HepG2 (cell line): ENCODE results near the gene TPI1. TPM values are rescaled to one million over a fixed set of nuclear protein-coding genes. Genes with fewer than 3 reads are reported as not detected.

Experiments
- CCAR2 ChIP-seq: fragments of 200-400 bp; formaldehyde crosslinking; optimal IDR thresholded peaks from 2 replicates; pipeline ENCODE3; 2018; ENCODE audit warnings: low read depth, mild to moderate bottlenecking, low read length, moderate library complexity
- CEBPB ChIP-seq: IDR thresholded peaks from 2 replicates; pipeline ENCODE4 v1.6.1; 2011; ENCODE audit warnings: low read depth, low read length, improper control_type of control experiment, borderline replicate concordance
- DMAP1 ChIP-seq: IDR thresholded peaks from 2 replicates; pipeline ENCODE4 v1.6.1; 2016
- KDM2A ChIP-seq: sonication (generic); formaldehyde crosslinking; IDR thresholded peaks from 2 replicates; pipeline ENCODE4 v1.4.0; 2020; ENCODE audit warnings: low read depth, missing genetic modification reagents, borderline replicate concordance
- MXD4 ChIP-seq: IDR thresholded peaks from 2 replicates; pipeline ENCODE4 v1.6.1; 2016; ENCODE audit warnings: mild to moderate bottlenecking, missing biosample characterization, missing genetic modification reagents
- NFYB ChIP-seq: sonication (generic); formaldehyde crosslinking; IDR thresholded peaks from 2 replicates; pipeline ENCODE4 v1.4.0; 2020; ENCODE audit warnings: missing genetic modification reagents
- PTBP1 ChIP-seq: fragments of 200-400 bp; formaldehyde crosslinking; IDR thresholded peaks from 2 replicates; pipeline ENCODE4 v1.6.1; 2018; ENCODE audit warnings: low read length, low read depth; ENCODE audit not compliant: poor library complexity, severe bottlenecking
- RARG ChIP-seq: sonication (generic); formaldehyde crosslinking; IDR thresholded peaks from 2 replicates; pipeline ENCODE4 v1.4.0; 2020; ENCODE audit warnings: low read depth, mild to moderate bottlenecking, missing genetic modification reagents
- RFX3 ChIP-seq: IDR thresholded peaks from 2 replicates; pipeline ENCODE4 v1.6.1; 2016; ENCODE audit warnings: missing biosample characterization, missing genetic modification reagents
- SMAD1 ChIP-seq: sonication (generic); formaldehyde crosslinking; IDR thresholded peaks from 2 replicates; pipeline ENCODE4 v1.4.0; 2020; ENCODE audit warnings: missing genetic modification reagents, low read depth, mild to moderate bottlenecking, borderline replicate concordance
- SP1 ChIP-seq, 2 experiments: fragments of 450-650 bp in 1 of 2; sonication (generic) in 1 of 2; formaldehyde crosslinking in 1 of 2; IDR thresholded peaks; 2 replicates each; pipeline versions ENCODE4 v1.4.0 to v1.6.1; 2016 to 2020; ENCODE audit warnings: missing genetic modification reagents in 1 of 2
- THYN1 ChIP-seq: sonication (generic); formaldehyde crosslinking; IDR thresholded peaks from 2 replicates; pipeline ENCODE4 v1.8.1; 2023; ENCODE audit warnings: low read depth, mild to moderate bottlenecking, moderate library complexity, missing genetic modification reagents, borderline replicate concordance
- ZBTB7B ChIP-seq: sonication (generic); formaldehyde crosslinking; IDR thresholded peaks from 2 replicates; pipeline ENCODE4 v1.4.0; 2020; ENCODE audit warnings: missing genetic modification reagents
- ZNF292 ChIP-seq: sonication (generic); formaldehyde crosslinking; IDR thresholded peaks from 2 replicates; pipeline ENCODE4 v1.8.1; 2022; ENCODE audit warnings: mild to moderate bottlenecking, low read depth, missing genetic modification reagents, borderline replicate concordance
- ZNF530 ChIP-seq: sonication (generic); formaldehyde crosslinking; IDR thresholded peaks from 2 replicates; pipeline ENCODE4 v1.5.0; 2020; ENCODE audit warnings: low read depth, mild to moderate bottlenecking, missing genetic modification reagents
- ZNF678 ChIP-seq: sonication (generic); formaldehyde crosslinking; IDR thresholded peaks from 2 replicates; pipeline ENCODE4 v1.4.0; 2020; ENCODE audit warnings: mild to moderate bottlenecking, missing genetic modification reagents
- ZNF703 ChIP-seq: sonication (generic); formaldehyde crosslinking; IDR thresholded peaks from 2 replicates; pipeline ENCODE4 v1.5.1; 2020; ENCODE audit warnings: missing genetic modification reagents, mild to moderate bottlenecking, moderate library complexity, borderline replicate concordance
- ZNF747 ChIP-seq: sonication (generic); formaldehyde crosslinking; IDR thresholded peaks from 2 replicates; pipeline ENCODE4 v1.8.1; 2023; ENCODE audit warnings: missing genetic modification reagents, mild to moderate bottlenecking, borderline replicate concordance
- ZNF780A ChIP-seq: sonication (generic); formaldehyde crosslinking; IDR thresholded peaks from 2 replicates; pipeline ENCODE4 v1.8.0; 2022; ENCODE audit warnings: mild to moderate bottlenecking, missing genetic modification reagents, moderate library complexity
- ZNF878 ChIP-seq: sonication (generic); formaldehyde crosslinking; IDR thresholded peaks from 2 replicates; pipeline ENCODE4 v1.8.1; 2023; ENCODE audit warnings: mild to moderate bottlenecking, missing genetic modification reagents, moderate library complexity
- polyA plus RNA-seq, 8 experiments: library from polyadenylated mRNA; depleted of rRNA in 3 of 8; stranded (reverse) in 7 of 8; unstranded in 1 of 8; fragments of >200 nt; fragmentation: Illumina TruSeq in 4 of 8; extraction: Trizol in 4 of 8; gene quantifications; 2 replicates each; pipeline versions ENCODE4 v1.2.1 to v1.2.3, GENCODE V29; 2011 to 2016; ENCODE audit warnings: low read depth in 4 of 8, missing spikeins in 1 of 8, mixed read lengths in 1 of 8; ENCODE audit not compliant: insufficient read depth in 1 of 8
- total RNA-seq, 5 experiments: library from RNA; depleted of rRNA; stranded (reverse); fragments of >200 nt; fragmentation: Illumina TruSeq; extraction: Trizol; gene quantifications; 2 replicates each; pipeline ENCODE4 v1.2.3, GENCODE V29; 2016; ENCODE audit warnings: low read depth in 1 of 5
- TF ChIP-seq, protein P1 (sequence below): IDR thresholded peaks from 2 replicates; pipeline ENCODE4 v1.6.1; 2016
- TF ChIP-seq, protein P2 (sequence below), 2 experiments: sonication (generic) in 1 of 2; formaldehyde crosslinking in 1 of 2; IDR thresholded peaks; 2 replicates each; pipeline versions ENCODE4 v1.5.1 to v1.6.1; 2011 to 2020; ENCODE audit warnings: borderline replicate concordance in 1 of 2, low read depth in 1 of 2, low read length in 1 of 2, mild to moderate bottlenecking in 1 of 2, missing genetic modification reagents in 1 of 2, moderate library complexity in 1 of 2

Gene TPI1
- total and polyA plus RNA-seq, 2 of the 13 experiments (the other 11 are each of a cell fraction or from before 2014, with no cell fraction given), result 945 to 2,535 TPM

DNA sequence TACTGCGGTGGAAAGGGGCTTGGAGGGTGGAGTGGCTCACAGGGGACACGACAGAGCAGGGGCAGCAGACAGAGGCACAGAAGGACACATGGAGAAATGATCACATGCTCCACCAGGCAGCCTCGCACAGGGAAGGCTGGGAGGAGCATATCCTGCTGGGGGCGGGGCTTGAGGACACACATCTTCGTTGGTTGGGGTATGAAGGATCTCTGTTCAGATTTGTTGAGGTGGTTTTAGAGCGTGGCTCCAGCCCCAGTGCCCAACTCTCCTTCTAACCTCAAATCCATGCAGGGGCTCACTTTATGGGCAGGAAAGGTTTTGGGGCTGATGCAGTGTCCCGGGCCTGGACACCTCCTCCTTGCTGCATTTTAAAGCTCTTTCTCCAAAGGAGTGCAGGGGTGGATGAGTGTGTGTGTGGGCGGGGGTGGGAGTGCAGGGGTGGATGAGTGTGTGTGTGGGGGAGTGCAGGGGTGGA is 39.9 kb upstream of the TPI1 start (continued):
- 0 out of 2 replicates have a peak, but pooled peaks have one; percentile 41 for TF ChIP-seq SMAD1 (CRISPR knock-in tag)
- TF ChIP-seq PTBP1, result no peak
- no peak for TF ChIP-seq ZBTB7B (CRISPR knock-in tag)
- TF ChIP-seq CCAR2, result peak; percentile 29
- TF ChIP-seq ZNF780A (CRISPR knock-in tag), result no peak
- peak; percentile 17; the same call in 1 of the 2 replicates for TF ChIP-seq RFX3 (CRISPR knock-in tag)
- no peak for TF ChIP-seq SP1 (IDR thresholded peaks at IDR 0.05)
- peak; percentile 25; the same call in 1 of the 2 replicates for TF ChIP-seq SP1 (CRISPR knock-in tag; IDR thresholded peaks at IDR 0.05)
- no peak for TF ChIP-seq ZNF703 (CRISPR knock-in tag)
- no peak for TF ChIP-seq ZNF530 (CRISPR knock-in tag)
- TF ChIP-seq ZNF678 (CRISPR knock-in tag), result no peak
- TF ChIP-seq RARG (CRISPR knock-in tag), result no peak
- TF ChIP-seq KDM2A (CRISPR knock-in tag), result peak; percentile 18; the same call in 1 of the 2 replicates
- no peak for TF ChIP-seq ZNF747 (CRISPR knock-in tag)
- TF ChIP-seq CEBPB, result no peak
- no peak for TF ChIP-seq ZNF292 (CRISPR knock-in tag)
- no peak for TF ChIP-seq THYN1 (CRISPR knock-in tag)
- TF ChIP-seq, protein P1, sequence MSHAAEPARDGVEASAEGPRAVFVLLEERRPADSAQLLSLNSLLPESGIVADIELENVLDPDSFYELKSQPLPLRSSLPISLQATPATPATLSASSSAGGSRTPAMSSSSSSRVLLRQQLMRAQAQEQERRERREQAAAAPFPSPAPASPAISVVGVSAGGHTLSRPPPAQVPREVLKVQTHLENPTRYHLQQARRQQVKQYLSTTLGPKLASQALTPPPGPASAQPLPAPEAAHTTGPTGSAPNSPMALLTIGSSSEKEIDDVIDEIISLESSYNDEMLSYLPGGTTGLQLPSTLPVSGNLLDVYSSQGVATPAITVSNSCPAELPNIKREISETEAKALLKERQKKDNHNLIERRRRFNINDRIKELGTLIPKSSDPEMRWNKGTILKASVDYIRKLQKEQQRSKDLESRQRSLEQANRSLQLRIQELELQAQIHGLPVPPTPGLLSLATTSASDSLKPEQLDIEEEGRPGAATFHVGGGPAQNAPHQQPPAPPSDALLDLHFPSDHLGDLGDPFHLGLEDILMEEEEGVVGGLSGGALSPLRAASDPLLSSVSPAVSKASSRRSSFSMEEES (CRISPR knock-in tag), result peak; percentile 81
- TF ChIP-seq, protein P2, sequence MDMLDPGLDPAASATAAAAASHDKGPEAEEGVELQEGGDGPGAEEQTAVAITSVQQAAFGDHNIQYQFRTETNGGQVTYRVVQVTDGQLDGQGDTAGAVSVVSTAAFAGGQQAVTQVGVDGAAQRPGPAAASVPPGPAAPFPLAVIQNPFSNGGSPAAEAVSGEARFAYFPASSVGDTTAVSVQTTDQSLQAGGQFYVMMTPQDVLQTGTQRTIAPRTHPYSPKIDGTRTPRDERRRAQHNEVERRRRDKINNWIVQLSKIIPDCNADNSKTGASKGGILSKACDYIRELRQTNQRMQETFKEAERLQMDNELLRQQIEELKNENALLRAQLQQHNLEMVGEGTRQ (IDR thresholded peaks at IDR 0.05; ENCODE audit: low read depth, low read length), result 0 out of 2 replicates have a peak, but pooled peaks have one; percentile 3
- TF ChIP-seq, protein P2 (CRISPR knock-in tag; IDR thresholded peaks at IDR 0.05; ENCODE audit: borderline replicate concordance), result peak; percentile 67; the same call in 1 of the 2 replicates
- TF ChIP-seq NFYB (CRISPR knock-in tag), result no peak
- no peak for TF ChIP-seq DMAP1 (CRISPR knock-in tag)
- TF ChIP-seq MXD4 (CRISPR knock-in tag), result peak; percentile 36; the same call in 1 of the 2 replicates
- TF ChIP-seq ZNF878 (CRISPR knock-in tag), result no peak
